Measurements from ENCODE around the gene LDLRAD3.
A peak's percentile ranks its signal among the peaks of the same experiment; 100 is the strongest.

LDLRAD3 gene

GRCh38 chr11:35928688-35929395 lies 15.0 kb upstream of the LDLRAD3 start:
- H3K9ac ChIP-seq (ENCODE audit: low read depth, low read length) = no peak overlapping the region
- H3K9me3 ChIP-seq (replicated peaks; ENCODE audit: low read length) = no peaks in the 10 kb centered on the region
- no peak overlapping the region for H3K4me3 ChIP-seq (ENCODE audit: low read length)
- no peaks in the 10 kb centered on the region for H3K27me3 ChIP-seq (ENCODE audit: control insufficient read depth, insufficient read depth, low read length)
- no peaks in the 10 kb centered on the region for H3K36me3 ChIP-seq (ENCODE audit: insufficient read depth, low read length)
- H3K4me2 ChIP-seq (ENCODE audit: low read length) = no peak overlapping the region
- H3K4me1 ChIP-seq (ENCODE audit: control insufficient read depth, insufficient read depth, low read length) = peaks cover 24% of the 10 kb centered on the region

- Histone ChIP-seq H3K36me3 (ENCODE audit: insufficient read depth, low read length) (no peaks in the 10 kb centered on the region), H3K4me2 (ENCODE audit: low read length) (no peak overlapping the region), H3K9me3 (replicated peaks; ENCODE audit: low read length) (no peaks in the 10 kb centered on the region), H3K9ac (ENCODE audit: low read depth, low read length) (no peak overlapping the region), H3K4me1 (ENCODE audit: control insufficient read depth, insufficient read depth, low read length) (peaks cover 24% of the 10 kb centered on the region), H3K4me3 (ENCODE audit: low read length) (no peak overlapping the region), H3K27me3 (ENCODE audit: control insufficient read depth, insufficient read depth, low read length) (no peaks in the 10 kb centered on the region)
These were observed 13.4 kb upstream of the LDLRAD3 start for GRCh38 chr11:35930466-35930865.

GRCh38 chr11:35932121-35932520 lies 11.7 kb upstream of the LDLRAD3 start:
- Histone ChIP-seq H3K4me2 (ENCODE audit: low read length) (no peak overlapping the region), H3K4me1 (ENCODE audit: control insufficient read depth, insufficient read depth, low read length) (peaks cover 21% of the 10 kb centered on the region), H3K9ac (ENCODE audit: low read depth, low read length) (no peak overlapping the region), H3K9me3 (replicated peaks; ENCODE audit: low read length) (no peaks in the 10 kb centered on the region), H3K36me3 (ENCODE audit: insufficient read depth, low read length) (no peaks in the 10 kb centered on the region), H3K27me3 (ENCODE audit: control insufficient read depth, insufficient read depth, low read length) (no peaks in the 10 kb centered on the region), H3K4me3 (ENCODE audit: low read length) (no peak overlapping the region)

GRCh38 chr11:35932681-35933319 lies 11.1 kb upstream of the LDLRAD3 start:
- Histone ChIP-seq H3K9ac (ENCODE audit: low read depth, low read length) (no peak overlapping the region), H3K36me3 (ENCODE audit: insufficient read depth, low read length) (no peaks in the 10 kb centered on the region), H3K9me3 (replicated peaks; ENCODE audit: low read length) (no peaks in the 10 kb centered on the region), H3K4me3 (ENCODE audit: low read length) (no peak overlapping the region), H3K4me1 (ENCODE audit: control insufficient read depth, insufficient read depth, low read length) (peaks cover 14% of the 10 kb centered on the region), H3K4me2 (ENCODE audit: low read length) (peak overlapping the region; percentile 12), H3K27me3 (ENCODE audit: control insufficient read depth, insufficient read depth, low read length) (no peaks in the 10 kb centered on the region)

- no peaks in the 10 kb centered on the region for H3K36me3 ChIP-seq (ENCODE audit: insufficient read depth, low read length)
- H3K4me3 ChIP-seq (ENCODE audit: low read length) = no peak overlapping the region
- H3K4me2 ChIP-seq (ENCODE audit: low read length) = peak overlapping the region; percentile 12
- H3K9ac ChIP-seq (ENCODE audit: low read depth, low read length) = no peak overlapping the region
- H3K4me1 ChIP-seq (ENCODE audit: control insufficient read depth, insufficient read depth, low read length) = peaks cover 9% of the 10 kb centered on the region
- H3K27me3 ChIP-seq (ENCODE audit: control insufficient read depth, insufficient read depth, low read length) = no peaks in the 10 kb centered on the region
- no peaks in the 10 kb centered on the region for H3K9me3 ChIP-seq (replicated peaks; ENCODE audit: low read length)
These were observed 10.5 kb upstream of the LDLRAD3 start for GRCh38 chr11:35933320-35933871.

GRCh38 chr11:35934271-35934670 lies 9.6 kb upstream of the LDLRAD3 start:
- Histone ChIP-seq H3K4me2 (ENCODE audit: low read length) (no peak overlapping the region), H3K4me3 (ENCODE audit: low read length) (no peak overlapping the region), H3K9me3 (replicated peaks; ENCODE audit: low read length) (no peaks in the 10 kb centered on the region), H3K4me1 (ENCODE audit: control insufficient read depth, insufficient read depth, low read length) (peaks cover 9% of the 10 kb centered on the region), H3K27me3 (ENCODE audit: control insufficient read depth, insufficient read depth, low read length) (no peaks in the 10 kb centered on the region), H3K36me3 (ENCODE audit: insufficient read depth, low read length) (no peaks in the 10 kb centered on the region), H3K9ac (ENCODE audit: low read depth, low read length) (no peak overlapping the region)

GRCh38 chr11:35934981-35935380 lies 8.9 kb upstream of the LDLRAD3 start:
- no peak overlapping the region for H3K9ac ChIP-seq (ENCODE audit: low read depth, low read length)
- H3K4me1 ChIP-seq (ENCODE audit: control insufficient read depth, insufficient read depth, low read length) = peaks cover 9% of the 10 kb centered on the region
- no peaks in the 10 kb centered on the region for H3K27me3 ChIP-seq (ENCODE audit: control insufficient read depth, insufficient read depth, low read length)
- no peak overlapping the region for H3K4me3 ChIP-seq (ENCODE audit: low read length)
- H3K9me3 ChIP-seq (replicated peaks; ENCODE audit: low read length) = no peaks in the 10 kb centered on the region
- H3K36me3 ChIP-seq (ENCODE audit: insufficient read depth, low read length) = no peaks in the 10 kb centered on the region
- H3K4me2 ChIP-seq (ENCODE audit: low read length) = no peak overlapping the region

- Histone ChIP-seq H3K27me3 (ENCODE audit: control insufficient read depth, insufficient read depth, low read length) (no peaks in the 10 kb centered on the region), H3K4me2 (ENCODE audit: low read length) (no peak overlapping the region), H3K4me1 (ENCODE audit: control insufficient read depth, insufficient read depth, low read length) (peaks cover 9% of the 10 kb centered on the region), H3K9ac (ENCODE audit: low read depth, low read length) (no peak overlapping the region), H3K4me3 (ENCODE audit: low read length) (no peak overlapping the region), H3K9me3 (replicated peaks; ENCODE audit: low read length) (no peaks in the 10 kb centered on the region), H3K36me3 (ENCODE audit: insufficient read depth, low read length) (no peaks in the 10 kb centered on the region)
These were observed 8.5 kb upstream of the LDLRAD3 start for GRCh38 chr11:35935390-35935789.

- Histone ChIP-seq H3K9ac (ENCODE audit: low read depth, low read length) (no peak overlapping the region), H3K27me3 (ENCODE audit: control insufficient read depth, insufficient read depth, low read length) (no peaks in the 10 kb centered on the region), H3K4me1 (ENCODE audit: control insufficient read depth, insufficient read depth, low read length) (peaks cover 9% of the 10 kb centered on the region), H3K4me2 (ENCODE audit: low read length) (no peak overlapping the region), H3K36me3 (ENCODE audit: insufficient read depth, low read length) (no peaks in the 10 kb centered on the region), H3K9me3 (replicated peaks; ENCODE audit: low read length) (no peaks in the 10 kb centered on the region), H3K4me3 (ENCODE audit: low read length) (no peak overlapping the region)
These were observed 6.8 kb upstream of the LDLRAD3 start for GRCh38 chr11:35937111-35937510.

- H3K27me3 ChIP-seq (ENCODE audit: control insufficient read depth, insufficient read depth, low read length) = no peaks in the 10 kb centered on the region
- peaks cover 7% of the 10 kb centered on the region for H3K4me1 ChIP-seq (ENCODE audit: control insufficient read depth, insufficient read depth, low read length)
- no peak overlapping the region for H3K4me2 ChIP-seq (ENCODE audit: low read length)
- H3K4me3 ChIP-seq (ENCODE audit: low read length) = no peak overlapping the region
- H3K36me3 ChIP-seq (ENCODE audit: insufficient read depth, low read length) = no peaks in the 10 kb centered on the region
- no peaks in the 10 kb centered on the region for H3K9me3 ChIP-seq (replicated peaks; ENCODE audit: low read length)
- no peak overlapping the region for H3K9ac ChIP-seq (ENCODE audit: low read depth, low read length)
These were observed 6.2 kb upstream of the LDLRAD3 start for GRCh38 chr11:35937700-35938099.

GRCh38 chr11:35938231-35938630 lies 5.6 kb upstream of the LDLRAD3 start:
- Histone ChIP-seq H3K9ac (ENCODE audit: low read depth, low read length) (no peak overlapping the region), H3K27me3 (ENCODE audit: control insufficient read depth, insufficient read depth, low read length) (no peaks in the 10 kb centered on the region), H3K36me3 (ENCODE audit: insufficient read depth, low read length) (no peaks in the 10 kb centered on the region), H3K9me3 (replicated peaks; ENCODE audit: low read length) (no peaks in the 10 kb centered on the region), H3K4me3 (ENCODE audit: low read length) (no peak overlapping the region), H3K4me2 (ENCODE audit: low read length) (no peak overlapping the region), H3K4me1 (ENCODE audit: control insufficient read depth, insufficient read depth, low read length) (peaks cover 4% of the 10 kb centered on the region)

GRCh38 chr11:35943309-35943708 lies 553 bp upstream of the LDLRAD3 start:
- peak overlapping the region; percentile 92 for H3K4me3 ChIP-seq (ENCODE audit: low read length)
- H3K9ac ChIP-seq (ENCODE audit: low read depth, low read length) = peak overlapping the region; percentile 91
- H3K4me2 ChIP-seq (ENCODE audit: low read length) = peak overlapping the region; percentile 99
- peaks cover 18% of the 10 kb centered on the region for H3K4me1 ChIP-seq (ENCODE audit: control insufficient read depth, insufficient read depth, low read length)
- no peaks in the 10 kb centered on the region for H3K36me3 ChIP-seq (ENCODE audit: insufficient read depth, low read length)
- no peaks in the 10 kb centered on the region for H3K27me3 ChIP-seq (ENCODE audit: control insufficient read depth, insufficient read depth, low read length)
- no peaks in the 10 kb centered on the region for H3K9me3 ChIP-seq (replicated peaks; ENCODE audit: low read length)
